ENCODE results near the gene NRF1. TPM values are rescaled to one million over a fixed set of nuclear protein-coding genes. Genes with fewer than 3 reads are reported as not detected.

The NRF1 gene
- total RNA-seq, 2 donors from 2014 or later, result 13.4 to 15.7 TPM

DNA sequence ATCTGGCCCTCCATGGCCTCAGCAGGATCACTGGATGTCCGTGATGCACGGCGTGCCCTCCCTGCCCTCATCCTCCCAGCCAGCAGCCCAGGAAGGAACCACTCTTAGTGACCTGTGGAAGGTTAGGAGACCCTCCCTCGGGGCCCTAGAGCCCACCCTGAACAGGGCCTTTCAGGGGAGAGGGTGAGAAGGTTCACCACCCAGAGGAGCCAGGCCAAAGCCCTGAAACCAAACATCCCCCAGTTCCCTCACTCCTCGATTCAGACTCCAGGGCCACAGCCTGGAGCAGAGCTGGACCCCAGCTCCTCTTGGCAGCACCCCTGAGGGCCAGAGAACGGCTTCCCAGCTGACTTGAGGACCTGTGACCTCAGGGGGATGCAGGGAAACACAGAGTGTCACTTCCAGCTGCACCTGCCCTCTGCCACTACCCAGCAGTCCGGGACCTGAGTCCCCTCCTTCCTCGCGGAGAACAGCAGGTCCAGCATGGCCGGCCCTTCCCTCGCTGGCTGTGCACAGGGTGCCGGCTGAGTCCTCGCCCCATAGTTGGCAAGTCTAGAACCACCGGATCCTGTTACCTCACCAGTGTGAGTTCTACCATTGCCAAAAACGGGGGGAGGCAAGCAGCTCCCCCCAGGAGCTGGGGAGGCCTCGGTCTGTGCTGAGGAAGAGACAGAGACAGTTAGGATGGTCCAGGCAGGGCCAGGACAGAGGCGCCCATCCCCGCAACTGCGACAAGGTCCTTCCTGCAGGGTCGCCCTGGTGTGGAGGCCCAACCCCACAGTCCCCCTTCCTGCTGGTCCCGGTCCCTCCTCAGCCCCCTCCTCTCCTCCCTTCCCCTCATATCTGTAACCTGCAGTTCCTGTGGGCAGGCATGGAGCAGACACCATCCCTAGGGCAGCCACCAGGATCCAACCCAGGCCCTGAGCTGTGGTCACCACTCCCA, 158.6 kb downstream of the NRF1 start:
- Histone ChIP-seq H3K27ac (no peak overlapping the region), H3K4me1 (no peaks in the 10 kb centered on the region), H3K4me3 (no peak overlapping the region), H3K9ac (ENCODE audit: low read depth in 2 of 2, low read length in 2 of 2) (no peak overlapping the region), H3K36me3 (no peaks in the 10 kb centered on the region), H3K9me3 (no peaks in the 10 kb centered on the region), H3K27me3 (no peaks in the 10 kb centered on the region)
- TF ChIP-seq, protein P1, sequence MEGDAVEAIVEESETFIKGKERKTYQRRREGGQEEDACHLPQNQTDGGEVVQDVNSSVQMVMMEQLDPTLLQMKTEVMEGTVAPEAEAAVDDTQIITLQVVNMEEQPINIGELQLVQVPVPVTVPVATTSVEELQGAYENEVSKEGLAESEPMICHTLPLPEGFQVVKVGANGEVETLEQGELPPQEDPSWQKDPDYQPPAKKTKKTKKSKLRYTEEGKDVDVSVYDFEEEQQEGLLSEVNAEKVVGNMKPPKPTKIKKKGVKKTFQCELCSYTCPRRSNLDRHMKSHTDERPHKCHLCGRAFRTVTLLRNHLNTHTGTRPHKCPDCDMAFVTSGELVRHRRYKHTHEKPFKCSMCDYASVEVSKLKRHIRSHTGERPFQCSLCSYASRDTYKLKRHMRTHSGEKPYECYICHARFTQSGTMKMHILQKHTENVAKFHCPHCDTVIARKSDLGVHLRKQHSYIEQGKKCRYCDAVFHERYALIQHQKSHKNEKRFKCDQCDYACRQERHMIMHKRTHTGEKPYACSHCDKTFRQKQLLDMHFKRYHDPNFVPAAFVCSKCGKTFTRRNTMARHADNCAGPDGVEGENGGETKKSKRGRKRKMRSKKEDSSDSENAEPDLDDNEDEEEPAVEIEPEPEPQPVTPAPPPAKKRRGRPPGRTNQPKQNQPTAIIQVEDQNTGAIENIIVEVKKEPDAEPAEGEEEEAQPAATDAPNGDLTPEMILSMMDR (IDR thresholded peaks at IDR 0.05), result no peak
- DNase-seq, result no peak
- intact Hi-C loops (cut with DNase I), result no loop called here

DNA sequence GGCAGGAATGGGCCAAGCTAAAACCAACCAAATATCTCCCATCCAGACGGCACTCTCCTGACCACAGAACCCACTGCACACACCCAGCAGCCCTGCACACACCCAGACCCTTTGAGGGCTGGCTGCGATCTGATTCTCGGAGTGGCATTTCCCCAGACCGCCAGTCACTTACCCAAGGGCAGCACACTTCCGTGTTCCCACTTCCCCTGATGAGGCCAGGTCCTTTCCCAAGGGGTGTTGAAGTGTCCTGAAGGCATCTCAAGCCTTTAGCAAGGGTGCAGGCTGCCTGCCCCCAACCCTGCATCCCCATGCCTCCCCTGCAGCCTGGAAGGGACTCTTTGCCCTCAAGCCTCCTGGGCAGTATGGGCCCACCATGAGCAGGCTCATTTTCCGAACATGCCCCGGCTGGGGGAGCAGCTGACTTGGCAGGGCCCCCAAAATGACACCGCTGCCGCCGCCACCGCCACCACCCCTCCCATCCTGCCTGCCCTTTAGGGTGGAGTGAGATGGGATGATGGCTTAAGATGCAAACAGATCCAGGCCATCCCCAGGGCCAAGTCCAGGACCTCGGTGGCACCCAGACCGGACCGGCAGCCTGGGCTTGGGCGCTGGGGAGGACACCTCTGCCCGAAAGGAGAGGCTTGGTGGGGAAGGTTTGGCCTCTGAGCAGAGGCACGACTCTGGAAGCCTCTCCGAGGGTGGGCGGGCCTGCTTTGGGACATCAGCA, 159.8 kb downstream of the NRF1 start:
- DNase-seq, result no peak
- Histone ChIP-seq H3K27me3 (no peaks in the 10 kb centered on the region), H3K4me1 (no peaks in the 10 kb centered on the region), H3K9ac (ENCODE audit: low read depth in 2 of 2, low read length in 2 of 2) (no peak overlapping the region), H3K9me3 (no peaks in the 10 kb centered on the region), H3K27ac (no peak overlapping the region), H3K36me3 (no peaks in the 10 kb centered on the region), H3K4me3 (no peak overlapping the region)
- intact Hi-C loops (cut with DNase I), result no loop called here
- TF ChIP-seq, protein P1 (IDR thresholded peaks at IDR 0.05), result no peak

DNA sequence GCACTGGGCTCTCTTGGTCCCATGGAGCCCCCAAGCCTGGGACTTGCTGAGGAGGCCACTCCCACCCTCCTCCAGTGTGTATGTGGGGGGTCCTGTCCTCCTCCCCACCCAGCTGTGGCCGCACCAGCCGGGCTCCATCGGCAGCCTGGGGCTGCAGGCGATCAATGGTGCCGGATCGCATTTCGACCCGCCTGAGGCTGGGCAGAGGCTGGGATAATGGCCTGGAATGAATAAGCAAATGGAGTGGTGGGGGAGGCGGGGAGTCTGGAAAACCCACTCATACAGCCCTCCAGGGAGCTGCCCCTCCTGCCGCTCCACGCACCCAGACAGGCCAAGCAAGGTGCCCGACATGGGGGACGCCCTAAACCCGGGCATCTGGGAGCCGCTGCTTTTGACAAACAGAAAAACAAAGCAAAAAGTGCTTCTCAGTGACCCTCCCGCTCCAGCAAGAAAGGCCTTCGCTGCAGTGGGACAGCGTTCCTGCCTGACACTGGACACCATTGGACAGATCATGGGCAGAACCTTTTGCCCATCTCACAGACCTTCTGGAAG, 160.5 kb downstream of the NRF1 start:
- intact Hi-C loops (cut with DNase I), result no loop called here
- DNase-seq, result no peak

DNA sequence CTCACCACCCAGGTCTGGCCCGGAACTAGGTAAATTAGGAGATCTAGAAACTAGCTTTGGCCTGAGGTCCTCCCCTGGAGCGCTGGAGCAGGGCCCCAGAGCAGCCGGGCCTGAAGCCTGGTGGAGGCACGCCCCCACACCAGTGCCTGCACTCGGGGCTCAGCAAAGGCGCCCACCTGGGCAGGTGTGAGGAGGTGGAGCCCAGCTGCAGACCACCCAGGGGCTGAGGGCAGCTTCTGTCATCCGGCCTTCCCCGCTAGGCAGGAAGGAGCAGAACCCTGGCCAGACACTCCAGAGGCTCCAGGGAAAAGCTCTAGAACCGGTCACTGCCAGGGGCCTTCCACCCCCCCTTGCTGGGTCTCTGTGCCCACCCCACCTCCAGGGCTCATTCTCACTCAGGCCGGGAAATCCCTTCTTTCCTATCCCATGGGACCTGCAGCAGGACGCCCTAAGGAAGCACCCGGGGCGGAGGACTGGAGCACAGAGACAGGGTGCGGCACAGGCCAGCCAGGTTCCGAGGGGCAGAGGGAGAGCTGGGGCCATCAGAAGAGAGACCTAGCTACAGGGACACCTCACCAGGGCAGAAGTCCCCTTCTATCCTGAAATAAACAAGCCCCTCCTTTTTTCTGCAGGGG, 161.2 kb downstream of the NRF1 start:
- DNase-seq, result no peak
- intact Hi-C loops (cut with DNase I), result no loop called here

More for the DNA sequence above, 160.5 kb downstream of the NRF1 start:
- TF ChIP-seq, protein P1 (IDR thresholded peaks at IDR 0.05), result no peak
- no peak overlapping the region for H3K9ac ChIP-seq (ENCODE audit: low read depth in 2 of 2, low read length in 2 of 2)
- H3K4me3 ChIP-seq, result no peak overlapping the region
- H3K9me3 ChIP-seq, result no peaks in the 10 kb centered on the region
- H3K27ac ChIP-seq, result no peak overlapping the region
- H3K4me1 ChIP-seq, result no peaks in the 10 kb centered on the region
- peaks cover under 1% of the 10 kb centered on the region for H3K27me3 ChIP-seq
- H3K36me3 ChIP-seq, result no peaks in the 10 kb centered on the region

More for the DNA sequence above, 161.2 kb downstream of the NRF1 start:
- no peak overlapping the region for H3K27ac ChIP-seq
- H3K27me3 ChIP-seq, result peaks cover 7% of the 10 kb centered on the region
- H3K36me3 ChIP-seq, result no peaks in the 10 kb centered on the region
- H3K4me1 ChIP-seq, result no peaks in the 10 kb centered on the region
- H3K9ac ChIP-seq (ENCODE audit: low read depth in 2 of 2, low read length in 2 of 2), result no peak overlapping the region
- H3K9me3 ChIP-seq, result no peaks in the 10 kb centered on the region
- H3K4me3 ChIP-seq, result no peak overlapping the region
- TF ChIP-seq, protein P1 (IDR thresholded peaks at IDR 0.05), result no peak

All from colonic mucosa (tissue), 4 donors.